ENCODE measurements around the gene LILRB3. TPM values are rescaled to one million over a fixed set of nuclear protein-coding genes. Genes with fewer than 3 reads are reported as not detected.

Gene LILRB3
- total RNA-seq, 6 experiments from 2014 or later = 1.3 to 8.7 (median 6.2) TPM

- no peak for TF ChIP-seq CTCF (IDR thresholded peaks at IDR 0.05)
- TF ChIP-seq POLR2A (IDR thresholded peaks at IDR 0.05) = no peak
- H3K4me3 ChIP-seq = no peak overlapping the region
- H3K4me1 ChIP-seq = no peaks in the 10 kb centered on the region
- no peaks in the 10 kb centered on the region for H3K9me3 ChIP-seq
- H3K36me3 ChIP-seq = no peaks in the 10 kb centered on the region
- no peak overlapping the region for H3K27ac ChIP-seq
- DNase-seq (no peak), ATAC-seq (peak in 1 of 4 donors; percentile 14)
- intact Hi-C loops (cut with DNase I) = no loop called here
- H3K27me3 ChIP-seq = no peaks in the 10 kb centered on the region
- WGBS (ENCODE audit: insufficient coverage, low coverage, low lambda C conversion rate, missing lambda C conversion rate) = 97% methylated on average over 19 of the region's 37 CpGs
Observed at GRCh38 chr19:54180691-54181091, 42.1 kb downstream of the LILRB3 start.

- no peak overlapping the region for H3K4me3 ChIP-seq
- WGBS (ENCODE audit: insufficient coverage, low coverage, low lambda C conversion rate, missing lambda C conversion rate) = 60% methylated on average over 2 of the region's 10 CpGs
- no peaks in the 10 kb centered on the region for H3K9me3 ChIP-seq
- H3K4me1 ChIP-seq = no peaks in the 10 kb centered on the region
- TF ChIP-seq POLR2A (IDR thresholded peaks at IDR 0.05) (no peak), CTCF (IDR thresholded peaks at IDR 0.05) (no peak)
- no peaks in the 10 kb centered on the region for H3K36me3 ChIP-seq
- DNase-seq (no peak), ATAC-seq (peak in 3 of 4 donors; percentile 9 to 24 (median 21))
- intact Hi-C loops (cut with DNase I) = no loop called here
- no peaks in the 10 kb centered on the region for H3K27me3 ChIP-seq
- H3K27ac ChIP-seq = no peak overlapping the region
Observed at GRCh38 chr19:54179921-54180461, 42.8 kb downstream of the LILRB3 start.

GRCh38 chr19:54179262-54179852 lies 43.5 kb downstream of the LILRB3 start:
- 83% methylated on average over 6 of the region's 10 CpGs for WGBS (ENCODE audit: insufficient coverage, low coverage, low lambda C conversion rate, missing lambda C conversion rate)
- H3K27ac ChIP-seq = no peak overlapping the region

GRCh38 chr19:54178581-54179261 lies 44.1 kb downstream of the LILRB3 start:
- 94% methylated on average over 3 of the region's 23 CpGs for WGBS (ENCODE audit: insufficient coverage, low coverage, low lambda C conversion rate, missing lambda C conversion rate)
- DNase-seq (no peak), ATAC-seq (peak; percentile 84 to 88 (median 86))
- H3K27ac ChIP-seq = no peak overlapping the region
- no peaks in the 10 kb centered on the region for H3K27me3 ChIP-seq
- TF ChIP-seq POLR2A (IDR thresholded peaks at IDR 0.05) (no peak), CTCF (IDR thresholded peaks at IDR 0.05) (no peak)
- no peaks in the 10 kb centered on the region for H3K9me3 ChIP-seq
- no peaks in the 10 kb centered on the region for H3K36me3 ChIP-seq
- no peak overlapping the region for H3K4me3 ChIP-seq
- no peaks in the 10 kb centered on the region for H3K4me1 ChIP-seq
- intact Hi-C loops (cut with DNase I) = no loop called here

More at GRCh38 chr19:54179262-54179852, 43.5 kb downstream of the LILRB3 start:
- Histone ChIP-seq H3K4me1 (no peaks in the 10 kb centered on the region), H3K4me3 (no peak overlapping the region), H3K27me3 (no peaks in the 10 kb centered on the region), H3K36me3 (no peaks in the 10 kb centered on the region), H3K9me3 (no peaks in the 10 kb centered on the region)
- ATAC-seq = no peak
- intact Hi-C loops (cut with DNase I) = no loop called here
- no peak for DNase-seq
- TF ChIP-seq POLR2A (IDR thresholded peaks at IDR 0.05) = no peak
- no peak for TF ChIP-seq CTCF (IDR thresholded peaks at IDR 0.05)
